Thyroid gland (tissue), 4 donors: Measurements from ENCODE around the gene SLC48A1. TPM values are rescaled to one million over a fixed set of nuclear protein-coding genes. Genes with fewer than 3 reads are reported as not detected.
A peak's percentile ranks its signal among the peaks of the same experiment; 100 is the strongest.

Source experiments
- DNase-seq, 2 donors: peaks; one replicate each; pipeline ENCODE4 v3.0.0-alpha.2; 2019
- H3K27ac ChIP-seq, 3 donors: fragments of 200-600 bp; sonication (generic); 1 replicate in 2 of 3; 2 replicates in 1 of 3; pipeline ENCODE4 v1.5.1; 2016 to 2019; ENCODE audit warnings: mild to moderate bottlenecking in 1 of 3, moderate library complexity in 1 of 3
- H3K27me3 ChIP-seq: fragments of 200-600 bp; sonication (generic); one replicate; pipeline ENCODE4 v1.5.1; 2019
- H3K36me3 ChIP-seq, 2 donors: fragments of 200-600 bp; sonication (generic); one replicate each; pipeline ENCODE4 v1.5.1; 2016 to 2019
- H3K4me1 ChIP-seq, 2 donors: fragments of 200-600 bp; sonication (generic); one replicate each; pipeline ENCODE4 v1.5.1; 2017 to 2019
- H3K4me3 ChIP-seq, 3 donors: fragments of 200-600 bp; sonication (generic); replicated peaks in 1 of 3; 1 replicate in 2 of 3; 2 replicates in 1 of 3; pipeline ENCODE4 v1.5.1; 2016; ENCODE audit warnings: mild to moderate bottlenecking in 1 of 3
- H3K9me3 ChIP-seq: fragments of 200-600 bp; sonication (generic); one replicate; pipeline ENCODE4 v1.5.1; 2017
- CTCF ChIP-seq, 6 experiments: fragments of 200-600 bp in 3 of 6; fragments of 450-650 bp in 3 of 6; sonication (generic) in 3 of 6; IDR thresholded peaks; one replicate each; pipeline ENCODE4 v1.5.1; 2016 to 2019; ENCODE audit warnings: antibody characterized with exemption in 6 of 6, mild to moderate bottlenecking in 2 of 6, inconsistent platforms in 1 of 6, moderate library complexity in 1 of 6
- POLR2A ChIP-seq, 2 donors: fragments of 450-650 bp; IDR thresholded peaks; one replicate each; pipeline ENCODE4 v1.6.1; 2017; ENCODE audit warnings: antibody characterized with exemption in 2 of 2, mild to moderate bottlenecking in 2 of 2, moderate library complexity in 1 of 2
- WGBS, 2 donors: methylation state at CpG; one replicate each; pipeline ENCODE4 v1.1.5; 2017; 5-methylcytosine and 5-hydroxymethylcytosine counted together
- intact Hi-C: fragments of 100-400 bp; cut with DNase I; formaldehyde crosslinking; loops from one replicate; pipeline ENCODE4 v1.15.1; 2023
- total RNA-seq, 4 donors: library from RNA; depleted of rRNA; stranded (reverse); fragments of >200 nt; gene quantifications; one replicate each; pipeline ENCODE4 v1.2.3, GENCODE V29; 2016

SLC48A1 gene
- total RNA-seq, 4 donors from 2014 or later: 59.3 to 276 (median 187) TPM

- Histone ChIP-seq H3K27me3 (no peaks in the 10 kb centered on the region), H3K36me3 (no peaks in the 10 kb centered on the region), H3K4me1 (peaks cover 76 to 94% of the 10 kb centered on the region in 2 donors), H3K4me3 (no peak overlapping the region), H3K27ac (peak overlapping the region; percentile 64 to 98 (median 94)), H3K9me3 (no peaks in the 10 kb centered on the region)
- intact Hi-C loops: no loop called here
- no peak for TF ChIP-seq POLR2A (IDR thresholded peaks at IDR 0.05)
- no peak for TF ChIP-seq CTCF (IDR thresholded peaks at IDR 0.05)
- peak; percentile 55 to 62 for DNase-seq
- WGBS, 2 donors: 49 to 62% methylated on average over 6 of the region's 6 CpGs
Measured at GRCh38 chr12:47825173-47825639, 52.2 kb downstream of the SLC48A1 start.

- intact Hi-C loops: no loop called here
- no peak for DNase-seq
- H3K36me3 ChIP-seq: no peaks in the 10 kb centered on the region
- 62 to 66% methylated on average over 12 of the region's 14 CpGs for WGBS, 2 donors
- H3K4me3 ChIP-seq: no peak overlapping the region
- no peaks in the 10 kb centered on the region for H3K27me3 ChIP-seq
- H3K9me3 ChIP-seq: no peaks in the 10 kb centered on the region
- TF ChIP-seq POLR2A (IDR thresholded peaks at IDR 0.05) (no peak), CTCF (IDR thresholded peaks at IDR 0.05) (no peak)
- H3K4me1 ChIP-seq: peaks cover 50 to 67% of the 10 kb centered on the region in 2 donors
- H3K27ac ChIP-seq: peak overlapping the region; percentile 66 to 94 (median 94)
Measured at GRCh38 chr12:47828008-47828975, 55.3 kb downstream of the SLC48A1 start.

GRCh38 chr12:47828976-47829482 is 56.0 kb downstream of the SLC48A1 start:
- H3K4me3 ChIP-seq: no peak overlapping the region
- 15 to 20% methylated on average over 7 of the region's 7 CpGs for WGBS, 2 donors
- peak; percentile 92 to 93 for DNase-seq

GRCh38 chr12:47829584-47829983 is 56.5 kb downstream of the SLC48A1 start:
- no peak overlapping the region for H3K4me3 ChIP-seq
- TF ChIP-seq POLR2A (IDR thresholded peaks at IDR 0.05): no peak
- TF ChIP-seq CTCF (IDR thresholded peaks at IDR 0.05): no peak
- no peaks in the 10 kb centered on the region for H3K9me3 ChIP-seq
- intact Hi-C loops: no loop called here
- H3K36me3 ChIP-seq: no peaks in the 10 kb centered on the region
- no peak for DNase-seq
- peak overlapping the region; percentile 66 to 94 (median 94) for H3K27ac ChIP-seq
- WGBS, 2 donors: 52 to 74% methylated on average over 4 of the region's 4 CpGs
- no peaks in the 10 kb centered on the region for H3K27me3 ChIP-seq
- H3K4me1 ChIP-seq: peaks cover 41 to 54% of the 10 kb centered on the region in 2 donors

More at GRCh38 chr12:47828976-47829482, 56.0 kb downstream of the SLC48A1 start:
- intact Hi-C loops: no loop called here
- peak overlapping the region; percentile 66 to 94 (median 94) for H3K27ac ChIP-seq
- no peaks in the 10 kb centered on the region for H3K36me3 ChIP-seq
- no peaks in the 10 kb centered on the region for H3K27me3 ChIP-seq
- no peak for TF ChIP-seq CTCF (IDR thresholded peaks at IDR 0.05)
- peak in 1 of 2 donors; percentile 71 for TF ChIP-seq POLR2A (IDR thresholded peaks at IDR 0.05)
- no peaks in the 10 kb centered on the region for H3K9me3 ChIP-seq
- H3K4me1 ChIP-seq: peaks cover 46 to 60% of the 10 kb centered on the region in 2 donors

Other genes starting within 250 kb of the SLC48A1 start
- 10 to 100 TPM; 17.9 to 24.9 (median 21.4) TPM for gene RPAP3, start 67.2 kb upstream of the SLC48A1 start, total RNA-seq
- 1 to 10 TPM in 3 of 4 donors, under 1 TPM in 1; 0.11 to 1.9 (median 1.2) TPM for gene ENDOU, start 47.7 kb upstream of the SLC48A1 start, total RNA-seq
- 100 to 1,000 TPM in 2 of 4 donors, 10 to 100 TPM in 2; 87.3 to 178 (median 125) TPM for gene RAPGEF3, start 14.4 kb upstream of the SLC48A1 start, total RNA-seq
- gene HDAC7, start 46.7 kb downstream of the SLC48A1 start, total RNA-seq: 10 to 100 TPM; 44.5 to 61.9 (median 52.6) TPM
- gene VDR, start 131.8 kb downstream of the SLC48A1 start, total RNA-seq: 1 to 10 TPM; 3.5 to 5.2 (median 3.9) TPM
- gene TMEM106C, start 190.4 kb downstream of the SLC48A1 start, total RNA-seq: 100 to 1,000 TPM in 1 of 4 donors, 10 to 100 TPM in 3; 52.9 to 112 (median 79.1) TPM
- not detected for gene COL2A1, start 231.2 kb downstream of the SLC48A1 start, total RNA-seq